ENCODE data around the gene GJB4. TPM values are rescaled to one million over a fixed set of nuclear protein-coding genes. Genes with fewer than 3 reads are reported as not detected.
"Not testable (repeated sequence)": the region's sequence is repeated elsewhere in the genome, so short reads cannot be mapped to it uniquely, and the experiment has no call there.

GJB4 gene
- polyA plus RNA-seq, 10 donors, result 0.08 to 0.18 (median 0.17) TPM; not detected in 7

DNA sequence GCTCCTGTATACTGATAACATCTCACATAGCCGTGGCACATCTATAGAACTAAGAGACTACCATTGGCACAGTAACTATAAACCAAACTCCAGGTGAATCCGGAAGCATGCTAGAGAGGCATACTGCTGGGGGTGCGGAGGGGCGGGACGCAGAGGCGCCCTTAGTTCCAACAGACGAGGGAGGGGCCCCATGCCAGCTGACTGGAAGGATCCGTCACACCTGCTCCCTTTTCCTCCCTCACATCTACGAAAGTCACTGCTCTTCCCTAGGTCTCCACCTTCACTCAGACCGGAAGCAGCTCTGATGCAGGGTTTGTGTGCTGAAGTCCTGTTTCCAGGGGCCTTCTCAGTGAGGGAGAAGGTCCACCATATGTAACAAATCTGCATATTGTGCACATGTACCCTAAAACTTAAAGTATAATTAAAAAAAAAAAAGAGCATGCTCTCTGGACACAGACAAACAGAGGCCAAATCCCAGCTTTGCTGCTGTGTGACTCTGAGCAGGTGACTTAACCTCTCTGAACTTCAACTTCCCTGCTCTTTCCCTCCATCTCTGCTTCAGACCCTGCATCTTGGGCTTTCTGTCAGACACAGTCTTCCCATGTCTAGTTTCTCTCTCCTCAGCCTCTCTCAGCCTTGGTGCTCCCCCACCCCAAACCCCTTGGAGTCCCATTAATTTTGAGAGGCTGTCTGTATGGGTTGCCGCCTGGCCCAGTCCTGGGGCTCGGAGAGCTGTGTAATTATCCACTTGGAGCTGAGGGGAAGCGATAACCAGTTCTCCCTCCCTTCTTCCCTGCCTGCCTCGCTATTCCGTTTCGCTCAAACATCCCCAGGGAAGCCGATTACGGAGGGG lies 12.5 kb upstream of the GJB4 start:
- no peak for DNase-seq

DNA sequence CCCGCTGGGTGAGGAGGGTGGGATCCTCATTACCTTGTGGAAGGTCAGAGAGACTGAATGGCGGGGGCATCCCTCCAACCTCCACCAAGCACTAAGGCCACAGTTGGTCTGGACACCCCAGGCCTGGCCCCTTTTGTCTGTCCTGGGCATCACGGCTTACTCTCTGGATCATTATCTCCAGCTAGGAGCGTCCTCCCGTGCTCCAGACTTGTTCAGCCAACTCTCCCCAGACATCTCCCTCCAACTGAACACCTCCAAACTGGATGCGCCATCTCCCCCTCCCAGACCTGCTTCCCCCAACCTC lies 11.9 kb upstream of the GJB4 start:
- no peak for DNase-seq

DNA sequence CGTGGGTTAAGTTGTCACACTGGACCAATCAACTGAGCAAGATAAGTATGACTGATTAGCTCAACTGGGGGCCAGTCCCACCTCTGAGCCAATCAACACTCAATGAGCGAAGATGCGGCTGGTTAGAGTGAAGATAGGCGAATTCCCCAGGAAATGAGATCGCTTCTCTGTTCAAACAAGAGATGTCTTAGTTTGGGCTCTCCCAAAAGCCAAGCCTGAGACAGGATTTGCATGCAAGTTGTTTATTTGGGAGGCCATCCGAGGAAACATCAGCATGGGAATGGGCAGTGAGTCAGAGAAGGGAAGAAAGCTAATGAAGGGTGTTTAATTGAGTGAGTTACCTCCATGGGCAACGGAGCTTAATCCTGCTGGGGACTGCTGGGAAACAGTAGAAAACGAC lies 9.5 kb upstream of the GJB4 start:
- no peak for DNase-seq

DNA sequence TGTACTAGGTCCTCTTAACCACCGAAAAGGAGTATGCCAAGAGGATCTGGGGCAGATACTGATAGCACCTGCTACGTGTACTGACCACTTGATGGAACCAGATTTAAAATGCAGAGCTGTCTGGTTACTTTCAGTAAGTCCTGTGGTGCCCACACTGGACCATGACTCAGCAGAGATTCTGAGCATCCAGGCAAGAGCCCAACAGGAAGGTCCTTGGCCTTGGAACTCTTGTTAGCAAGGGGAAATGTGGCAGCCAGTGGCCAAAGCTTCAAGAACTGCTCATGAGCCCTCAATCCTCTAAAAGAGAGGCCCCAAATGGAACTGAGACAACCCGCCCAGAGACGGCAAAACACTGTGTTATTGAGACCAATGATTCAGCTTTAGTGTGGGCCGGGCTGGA lies 8.9 kb upstream of the GJB4 start:
- no peak for DNase-seq

DNA sequence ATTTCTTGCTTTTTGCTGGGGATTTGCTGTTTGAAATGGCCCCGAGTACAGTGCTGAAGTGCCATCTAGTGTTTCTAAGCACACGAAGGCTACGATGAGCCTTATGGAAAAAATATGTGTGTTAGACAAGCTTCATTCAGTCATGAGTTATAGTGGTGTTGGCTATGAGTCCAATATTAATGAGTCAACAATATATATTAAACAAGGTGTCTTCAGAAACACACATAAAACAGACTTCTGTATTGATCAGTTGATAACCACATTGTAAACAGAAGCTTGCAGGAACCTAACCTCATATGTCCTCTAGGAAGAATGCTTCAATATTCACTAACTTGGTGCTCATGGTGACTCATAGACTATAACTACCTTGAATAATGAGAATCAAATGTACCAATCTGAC lies 6.4 kb upstream of the GJB4 start:
- no peak for DNase-seq

DNA sequence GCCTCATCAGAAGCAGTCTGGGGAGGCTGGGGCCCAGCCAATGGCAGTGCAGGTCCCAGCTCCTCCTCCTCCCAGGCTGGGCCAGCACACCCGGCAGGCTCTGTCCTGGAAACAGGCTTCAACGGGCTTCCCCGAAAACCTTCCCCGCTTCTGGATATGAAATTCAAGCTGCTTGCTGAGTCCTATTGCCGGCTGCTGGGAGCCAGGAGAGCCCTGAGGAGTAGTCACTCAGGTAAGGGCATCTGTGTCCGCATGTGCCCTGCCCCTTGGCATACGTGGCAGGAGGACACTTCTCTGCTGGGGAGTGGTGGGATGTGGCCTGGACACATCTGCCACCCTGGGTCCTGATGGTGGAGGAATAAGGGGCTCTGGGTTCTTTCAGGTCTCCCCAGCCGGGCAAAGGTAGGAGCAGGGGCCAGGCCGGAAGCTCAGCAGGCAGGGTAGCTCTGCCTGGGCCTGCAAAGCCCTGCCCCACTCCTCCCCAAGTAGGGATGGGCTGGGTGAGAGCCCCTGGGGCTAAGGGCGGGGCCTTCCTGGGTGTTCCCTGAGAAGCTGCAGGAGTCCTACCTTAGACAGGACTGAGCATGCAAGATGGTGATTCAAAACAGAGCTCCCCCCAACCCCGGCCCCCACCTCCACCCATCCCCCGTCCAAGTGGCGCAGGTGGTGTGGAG lies 4.4 kb upstream of the GJB4 start, which contains the start of gene GJB5:
Gene GJB5 (plus strand): TSS at position 84 of the 674 bp plus-strand sequence. CDS start 2,284 bp downstream, outside the sequence.
- DNase-seq, result no peak

DNA sequence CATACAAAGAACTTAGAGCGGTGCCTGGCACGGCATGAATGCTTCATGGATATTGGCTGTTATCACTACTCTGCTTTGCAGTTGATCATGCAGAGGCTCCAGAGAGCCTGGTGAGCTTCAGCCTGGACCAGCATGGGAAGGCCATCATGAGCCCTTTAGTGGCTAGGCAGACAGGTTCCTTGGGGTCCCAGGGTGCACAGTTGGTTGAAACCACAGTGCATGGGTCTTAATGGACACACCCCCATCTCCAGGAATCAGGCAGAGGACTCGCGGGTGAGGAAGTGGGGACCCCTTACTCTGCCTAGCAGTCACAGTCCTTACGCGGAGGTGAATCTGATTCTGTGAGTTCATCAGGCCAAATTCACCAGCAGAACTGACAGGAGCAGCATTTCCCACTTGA lies 3.6 kb upstream of the GJB4 start:
- no peak for DNase-seq

DNA sequence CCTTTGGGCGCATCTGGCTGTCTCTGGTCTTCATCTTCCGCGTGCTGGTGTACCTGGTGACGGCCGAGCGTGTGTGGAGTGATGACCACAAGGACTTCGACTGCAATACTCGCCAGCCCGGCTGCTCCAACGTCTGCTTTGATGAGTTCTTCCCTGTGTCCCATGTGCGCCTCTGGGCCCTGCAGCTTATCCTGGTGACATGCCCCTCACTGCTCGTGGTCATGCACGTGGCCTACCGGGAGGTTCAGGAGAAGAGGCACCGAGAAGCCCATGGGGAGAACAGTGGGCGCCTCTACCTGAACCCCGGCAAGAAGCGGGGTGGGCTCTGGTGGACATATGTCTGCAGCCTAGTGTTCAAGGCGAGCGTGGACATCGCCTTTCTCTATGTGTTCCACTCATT lies 2.2 kb upstream of the GJB4 start:
- no peak for DNase-seq

DNA sequence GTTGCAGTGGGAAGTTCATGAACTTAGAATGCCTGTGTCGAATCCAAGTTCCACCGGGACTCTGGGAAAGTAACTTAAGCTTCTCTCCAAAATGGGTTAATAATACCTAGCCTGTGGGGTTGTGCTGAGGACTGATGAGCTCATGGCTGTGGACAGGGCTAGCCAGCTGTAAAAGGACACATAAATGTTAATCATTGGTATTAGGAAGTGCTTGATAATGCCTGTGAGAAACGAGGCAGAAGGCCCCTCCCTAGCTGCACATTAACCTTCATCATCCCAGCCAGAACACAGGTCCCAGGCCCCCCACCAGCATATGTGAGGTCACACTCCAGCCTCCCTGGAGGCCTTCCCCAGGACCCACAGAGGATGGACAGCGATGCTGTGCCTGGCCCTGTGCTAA lies 789 bp upstream of the GJB4 start:
- no peak for DNase-seq

DNA sequence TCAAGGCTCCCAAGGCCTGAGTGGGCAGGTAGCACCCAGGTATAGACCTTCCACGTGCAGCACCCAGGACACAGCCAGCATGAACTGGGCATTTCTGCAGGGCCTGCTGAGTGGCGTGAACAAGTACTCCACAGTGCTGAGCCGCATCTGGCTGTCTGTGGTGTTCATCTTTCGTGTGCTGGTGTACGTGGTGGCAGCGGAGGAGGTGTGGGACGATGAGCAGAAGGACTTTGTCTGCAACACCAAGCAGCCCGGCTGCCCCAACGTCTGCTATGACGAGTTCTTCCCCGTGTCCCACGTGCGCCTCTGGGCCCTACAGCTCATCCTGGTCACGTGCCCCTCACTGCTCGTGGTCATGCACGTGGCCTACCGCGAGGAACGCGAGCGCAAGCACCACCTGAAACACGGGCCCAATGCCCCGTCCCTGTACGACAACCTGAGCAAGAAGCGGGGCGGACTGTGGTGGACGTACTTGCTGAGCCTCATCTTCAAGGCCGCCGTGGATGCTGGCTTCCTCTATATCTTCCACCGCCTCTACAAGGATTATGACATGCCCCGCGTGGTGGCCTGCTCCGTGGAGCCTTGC lies 1.7 kb downstream of the GJB4 start:
- DNase-seq, result no peak

DNA sequence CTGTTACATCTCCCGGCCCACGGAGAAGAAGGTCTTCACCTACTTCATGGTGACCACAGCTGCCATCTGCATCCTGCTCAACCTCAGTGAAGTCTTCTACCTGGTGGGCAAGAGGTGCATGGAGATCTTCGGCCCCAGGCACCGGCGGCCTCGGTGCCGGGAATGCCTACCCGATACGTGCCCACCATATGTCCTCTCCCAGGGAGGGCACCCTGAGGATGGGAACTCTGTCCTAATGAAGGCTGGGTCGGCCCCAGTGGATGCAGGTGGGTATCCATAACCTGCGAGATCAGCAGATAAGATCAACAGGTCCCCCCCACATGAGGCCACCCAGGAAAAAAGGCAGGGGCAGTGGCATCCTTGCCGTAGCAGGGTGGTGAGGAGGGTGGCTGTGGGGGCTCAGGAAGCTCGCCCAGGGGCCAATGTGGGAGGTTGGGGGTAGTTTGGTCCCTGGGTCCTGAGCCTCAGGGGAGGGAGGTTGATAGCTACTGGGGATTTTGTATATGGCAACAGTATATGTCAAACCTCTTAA lies 2.3 kb downstream of the GJB4 start:
- no peak for DNase-seq

DNA sequence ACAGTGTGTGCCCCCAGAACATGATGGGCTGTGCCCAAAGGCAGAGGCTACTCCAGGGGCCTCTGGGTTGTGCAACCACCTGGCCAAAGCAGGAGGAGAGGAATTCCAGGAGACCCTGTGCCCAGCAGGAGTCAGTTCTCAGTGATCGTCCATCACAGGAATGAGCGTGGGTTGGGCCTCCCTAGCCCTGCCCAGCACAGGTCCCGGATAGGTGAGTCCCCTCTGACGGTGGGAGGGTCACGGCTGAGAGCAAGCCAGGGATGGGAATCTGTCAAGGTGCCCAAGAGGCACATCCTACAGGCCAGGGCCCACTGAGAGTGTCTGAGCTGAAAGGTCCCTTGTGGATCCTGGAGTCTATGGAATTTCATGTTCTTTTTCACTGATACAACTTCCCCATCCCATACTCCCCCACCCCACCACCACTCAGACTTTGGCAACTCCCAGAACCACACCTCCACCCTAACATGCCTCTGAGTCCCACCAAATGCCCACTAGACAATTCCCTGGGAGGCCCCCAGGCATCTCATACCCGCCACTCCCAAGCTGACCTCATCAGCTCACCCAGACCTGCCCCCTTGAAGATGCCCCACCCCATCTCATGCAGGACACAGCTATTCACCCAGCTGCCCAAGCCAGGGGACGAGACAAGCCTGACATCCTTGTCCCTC lies 3.1 kb downstream of the GJB4 start:
- no peak for DNase-seq

DNA sequence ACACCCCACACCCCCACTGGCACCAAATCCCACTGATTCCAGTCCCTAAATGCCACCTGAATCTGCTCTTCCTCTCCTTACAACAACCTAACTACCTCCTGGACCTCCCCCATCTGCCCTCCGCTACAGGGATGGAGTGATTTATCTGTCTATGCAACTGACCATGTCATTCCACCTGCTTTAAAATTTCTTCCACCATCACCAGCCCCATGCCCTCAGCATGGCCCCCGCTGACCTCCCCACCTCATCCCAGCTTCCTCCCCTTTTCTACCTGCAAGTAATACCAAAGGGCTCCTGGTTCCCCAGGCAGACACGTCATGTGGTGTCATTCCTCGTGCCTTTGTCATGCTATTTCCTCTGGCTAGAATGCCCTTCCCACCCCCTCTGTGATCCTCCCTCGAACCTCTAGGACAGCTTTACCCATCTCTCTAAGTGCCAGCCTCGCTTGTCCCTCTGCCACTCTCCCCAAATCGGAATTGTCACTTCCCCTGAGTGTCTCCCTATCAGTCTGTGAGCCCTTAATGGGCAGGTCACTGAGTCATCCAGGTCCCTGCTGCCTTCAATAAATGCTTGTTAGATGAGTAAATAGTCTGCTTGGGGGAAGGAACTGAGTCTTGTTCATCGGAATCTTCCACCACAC lies 3.7 kb downstream of the GJB4 start:
- DNase-seq, result no peak

DNA sequence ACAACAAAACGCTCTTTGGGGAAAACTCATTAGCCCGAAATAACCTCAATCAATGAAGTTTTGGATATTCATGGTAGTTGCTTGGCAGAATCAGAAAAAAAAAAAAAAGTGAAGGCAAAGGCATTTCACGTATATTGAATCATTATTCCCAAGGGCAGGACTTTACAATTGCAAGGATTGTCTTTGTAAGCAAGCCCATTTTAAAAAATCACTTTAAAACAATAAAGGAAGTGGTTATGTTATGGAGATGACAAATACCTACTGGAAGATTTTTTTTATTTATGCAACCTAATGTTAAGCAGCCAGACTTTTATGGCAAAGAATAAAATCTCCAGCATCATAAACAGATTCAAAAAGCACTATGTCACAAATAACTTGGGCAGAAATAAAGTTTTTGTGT lies 9.3 kb downstream of the GJB4 start:
- DNase-seq, result no peak

DNA sequence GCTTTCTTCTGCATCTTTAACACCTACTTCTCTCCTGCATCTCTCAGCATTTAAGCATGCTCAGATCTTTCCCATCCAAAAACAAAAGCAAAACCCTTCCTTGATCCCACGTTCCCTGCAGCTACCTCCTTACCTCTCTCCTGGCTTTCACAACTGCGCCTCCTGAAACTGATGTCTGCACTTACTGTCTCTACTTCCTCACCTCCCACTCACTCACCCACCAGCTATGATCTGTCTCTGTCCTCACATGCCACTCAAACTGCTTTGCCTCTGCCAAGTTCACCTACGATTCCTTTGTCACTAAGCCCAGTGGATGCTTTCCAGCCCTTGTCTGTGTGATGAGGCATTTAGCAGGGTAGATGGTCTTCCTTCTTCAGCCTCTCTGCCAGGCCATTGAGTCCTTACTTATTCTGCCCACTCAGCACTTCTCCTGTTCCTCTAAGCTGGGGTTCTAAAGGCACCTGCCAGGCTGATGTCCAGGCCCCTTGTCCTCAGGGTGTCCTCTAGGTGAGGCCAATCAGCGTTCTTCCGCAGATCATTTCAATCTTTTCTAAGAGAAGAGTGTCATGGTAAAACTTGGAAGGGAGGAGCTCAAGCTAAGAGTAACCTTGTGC lies 11.5 kb downstream of the GJB4 start:
- DNase-seq, result no peak

DNA sequence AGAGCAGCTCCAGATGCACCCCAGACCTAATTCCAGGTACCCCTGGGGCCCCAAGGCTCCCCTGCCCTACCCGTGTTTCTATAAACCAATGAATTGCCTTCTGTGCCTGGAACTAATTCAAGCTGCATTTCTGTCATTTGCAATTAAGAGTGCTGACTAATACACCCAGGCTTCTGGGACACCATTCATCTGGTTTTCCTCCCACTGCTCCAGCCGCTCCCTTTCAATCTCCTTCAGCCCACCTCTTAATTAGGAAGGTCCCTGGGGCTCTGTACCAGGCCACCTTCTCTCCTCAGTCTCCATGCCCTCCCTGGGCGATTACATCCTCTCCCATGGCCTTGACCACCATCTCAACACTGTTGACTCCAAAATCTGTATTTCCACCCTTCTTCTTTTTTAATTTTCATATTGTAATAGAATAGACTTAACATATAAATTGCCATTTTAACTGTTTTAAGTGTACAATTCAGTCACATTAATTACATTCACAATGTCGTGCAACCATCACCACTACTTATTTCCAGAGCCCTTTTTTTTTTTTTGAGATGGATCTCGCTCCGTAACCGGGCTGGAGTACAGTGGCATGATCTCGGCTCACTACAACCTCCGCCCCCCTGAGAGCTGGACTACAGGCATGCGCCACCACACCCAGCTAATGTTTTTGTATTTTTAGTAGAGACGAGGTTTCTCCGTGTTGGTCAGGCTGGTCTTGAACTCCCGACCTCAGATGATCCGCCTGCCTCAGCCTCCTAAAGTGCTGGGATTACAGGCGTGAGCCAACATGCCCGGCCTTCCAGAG lies 12.2 kb downstream of the GJB4 start:
- no peak for DNase-seq

DNA sequence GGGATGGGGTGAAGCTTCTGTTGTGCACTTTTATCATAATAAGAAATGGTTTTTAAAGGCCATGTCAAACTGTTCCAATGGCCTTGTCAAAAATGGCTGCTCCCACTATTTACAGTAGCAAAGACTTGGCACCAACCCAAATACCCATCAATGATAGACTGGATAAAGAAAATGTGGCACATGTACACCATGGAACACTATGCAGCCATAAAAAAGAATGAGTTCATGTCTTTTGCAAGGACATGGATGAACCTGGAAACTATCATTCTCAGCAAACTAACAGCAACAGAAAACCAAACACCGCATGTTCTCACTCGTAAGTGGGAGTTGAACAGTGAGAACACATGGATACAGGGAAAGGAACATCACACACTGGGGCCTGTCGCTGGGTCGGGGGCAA lies 13.6 kb downstream of the GJB4 start:
- not testable (repeated sequence) for DNase-seq

DNA sequence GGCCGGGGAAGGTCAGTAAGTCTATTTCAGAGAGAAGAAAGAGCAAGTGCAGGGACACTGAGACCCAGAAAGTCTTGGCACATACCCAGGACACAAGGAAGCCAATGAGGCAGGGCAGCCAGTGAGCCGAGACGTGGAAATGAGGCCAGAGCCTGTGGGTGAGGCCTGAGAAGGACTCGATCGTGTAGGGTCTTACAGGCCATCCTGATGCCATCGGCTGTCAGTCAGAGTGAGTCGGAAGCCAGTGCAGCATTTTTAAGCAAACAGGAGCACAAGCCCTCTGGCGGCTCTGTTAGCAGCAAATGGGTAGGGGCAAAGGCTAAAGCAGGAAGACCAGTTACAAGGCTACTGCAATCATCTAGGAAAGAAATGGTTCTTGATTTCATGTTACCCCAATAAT lies 15.4 kb downstream of the GJB4 start:
- no peak for DNase-seq

DNA sequence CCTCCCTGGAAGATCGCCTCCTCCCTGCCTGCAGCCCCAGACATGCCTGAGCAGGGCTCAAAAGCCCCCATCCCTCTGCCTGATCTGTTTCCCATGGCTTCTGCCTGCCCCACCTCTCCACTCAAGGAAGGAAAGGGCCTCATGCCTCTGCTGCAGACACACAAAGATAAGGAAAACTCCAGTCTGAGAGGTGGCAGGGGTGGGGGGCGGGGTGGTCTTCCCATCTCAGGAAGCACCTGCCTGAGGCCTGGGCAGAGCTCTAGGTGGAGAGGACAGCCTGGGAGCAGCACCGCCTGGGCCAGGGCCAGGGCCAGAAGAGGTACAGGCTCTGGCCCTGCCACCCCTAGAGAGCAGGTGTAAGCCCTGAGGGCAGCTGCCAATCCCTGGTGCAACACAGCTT lies 17.4 kb downstream of the GJB4 start:
- DNase-seq, result no peak

DNA sequence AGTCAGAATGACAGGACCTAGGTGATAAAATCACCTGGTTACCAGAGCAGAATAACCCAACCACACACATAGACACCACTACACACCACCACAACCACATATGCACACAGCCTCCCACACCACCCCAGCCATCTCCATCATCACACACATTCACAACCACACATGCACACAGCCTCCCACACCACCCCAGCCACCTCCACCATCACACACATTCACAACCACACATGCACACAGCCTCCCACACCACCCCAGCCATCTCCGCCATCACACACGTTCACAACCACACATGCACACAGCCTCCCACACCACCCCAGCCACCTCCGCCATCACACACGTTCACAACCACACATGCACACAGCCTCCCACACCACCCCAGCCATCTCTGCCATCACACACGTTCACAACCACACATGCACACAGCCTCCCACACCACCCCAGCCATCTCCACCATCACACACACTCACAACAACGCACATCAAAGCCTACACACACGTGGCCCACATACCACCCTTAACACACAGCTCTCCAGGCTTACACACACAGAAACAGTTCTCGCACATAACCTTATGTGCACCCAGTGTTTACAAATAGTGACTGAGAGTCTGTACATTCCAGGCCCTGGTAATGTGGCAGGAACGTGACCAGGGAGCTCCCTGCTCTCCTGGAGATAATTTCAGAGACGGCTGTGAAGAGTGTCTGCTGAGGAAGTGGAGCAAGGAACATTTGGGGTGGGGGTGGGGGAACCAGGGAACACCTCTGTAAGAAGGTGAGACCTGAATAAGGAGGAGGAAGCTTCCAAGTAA lies 18.2 kb downstream of the GJB4 start:
- no peak for DNase-seq
